Astrocyte (in vitro differentiated cells and primary cell): Measurements from ENCODE around the gene FAM219A.

Experiments used
- CTCF ChIP-seq: IDR thresholded peaks from 2 replicates; pipeline ENCODE4 v1.5.1; 2011; ENCODE audit warnings: low read depth, mild to moderate bottlenecking, inconsistent platforms, low read length, moderate library complexity; ENCODE audit not compliant: insufficient read depth
- EZH2 ChIP-seq: IDR thresholded peaks from 2 replicates; pipeline ENCODE4 v1.6.1; 2012; ENCODE audit warnings: mild to moderate bottlenecking, low read length, inconsistent platforms; ENCODE audit not compliant: insufficient read depth

GRCh38 chr9:34383904-34384303 lies 74.5 kb downstream of the FAM219A start:
- TF ChIP-seq EZH2: no peak
- TF ChIP-seq CTCF: no peak
